Fibroblast of the aortic adventitia (primary cell): ENCODE data around the gene CAPS. TPM values are rescaled to one million over a fixed set of nuclear protein-coding genes. Genes with fewer than 3 reads are reported as not detected.
A peak's percentile ranks its signal among the peaks of the same experiment; 100 is the strongest.

ENCODE experiments used
- DNase-seq: peaks from one replicate; pipeline ENCODE4 v3.0.0-alpha.2; 2010; ENCODE audit warnings: low read depth
- H3K4me3 ChIP-seq: 2 replicates; pipeline ENCODE4 v1.5.1; 2011; ENCODE audit warnings: low read depth, mild to moderate bottlenecking, control low read depth, low read length, moderate library complexity
- total RNA-seq: library from RNA; depleted of rRNA; stranded (reverse); fragments of >200 nt; gene quantifications from 2 replicates; pipeline ENCODE4 v1.2.3, GENCODE V29; 2012; ENCODE audit warnings: low replicate concordance
- TF ChIP-seq, protein P1 (sequence below): IDR thresholded peaks from 2 replicates; pipeline ENCODE4 v1.5.1; 2011; ENCODE audit warnings: mild to moderate bottlenecking, low read length, control low read depth, inconsistent platforms; ENCODE audit not compliant: insufficient read depth

CAPS gene
- total RNA-seq, 1 donor, result 3.5 TPM

DNA sequence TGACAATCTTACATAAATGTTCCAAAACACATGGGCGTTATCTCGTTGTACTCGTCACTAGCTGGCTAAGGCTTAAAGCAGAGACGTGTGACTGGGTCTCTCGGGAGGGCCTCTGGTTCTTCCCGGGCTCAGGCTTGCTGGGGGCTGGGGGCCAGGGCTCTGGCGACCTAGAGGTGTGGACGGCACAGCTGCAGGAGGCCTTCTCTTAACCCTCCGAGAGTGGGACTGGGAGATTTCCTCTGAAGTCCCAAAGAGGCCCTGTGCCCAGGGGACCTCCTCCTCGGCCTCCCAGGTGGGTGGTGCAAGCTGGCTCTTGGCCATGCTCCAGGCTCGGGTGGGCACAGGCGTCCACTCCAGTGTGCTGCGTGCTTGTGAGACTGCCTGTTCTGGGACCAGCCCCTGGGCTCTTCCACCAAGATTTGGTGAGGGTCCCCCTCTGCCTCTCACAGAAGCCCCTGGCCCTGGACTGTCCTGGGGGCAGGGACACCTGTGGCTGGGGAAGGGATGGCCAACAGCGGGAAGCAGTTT is 2.2 kb downstream of the CAPS start:
- H3K4me3 ChIP-seq, result no peak overlapping the region
- TF ChIP-seq, protein P1, sequence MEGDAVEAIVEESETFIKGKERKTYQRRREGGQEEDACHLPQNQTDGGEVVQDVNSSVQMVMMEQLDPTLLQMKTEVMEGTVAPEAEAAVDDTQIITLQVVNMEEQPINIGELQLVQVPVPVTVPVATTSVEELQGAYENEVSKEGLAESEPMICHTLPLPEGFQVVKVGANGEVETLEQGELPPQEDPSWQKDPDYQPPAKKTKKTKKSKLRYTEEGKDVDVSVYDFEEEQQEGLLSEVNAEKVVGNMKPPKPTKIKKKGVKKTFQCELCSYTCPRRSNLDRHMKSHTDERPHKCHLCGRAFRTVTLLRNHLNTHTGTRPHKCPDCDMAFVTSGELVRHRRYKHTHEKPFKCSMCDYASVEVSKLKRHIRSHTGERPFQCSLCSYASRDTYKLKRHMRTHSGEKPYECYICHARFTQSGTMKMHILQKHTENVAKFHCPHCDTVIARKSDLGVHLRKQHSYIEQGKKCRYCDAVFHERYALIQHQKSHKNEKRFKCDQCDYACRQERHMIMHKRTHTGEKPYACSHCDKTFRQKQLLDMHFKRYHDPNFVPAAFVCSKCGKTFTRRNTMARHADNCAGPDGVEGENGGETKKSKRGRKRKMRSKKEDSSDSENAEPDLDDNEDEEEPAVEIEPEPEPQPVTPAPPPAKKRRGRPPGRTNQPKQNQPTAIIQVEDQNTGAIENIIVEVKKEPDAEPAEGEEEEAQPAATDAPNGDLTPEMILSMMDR, result no peak
- peak; percentile 34 for DNase-seq

DNA sequence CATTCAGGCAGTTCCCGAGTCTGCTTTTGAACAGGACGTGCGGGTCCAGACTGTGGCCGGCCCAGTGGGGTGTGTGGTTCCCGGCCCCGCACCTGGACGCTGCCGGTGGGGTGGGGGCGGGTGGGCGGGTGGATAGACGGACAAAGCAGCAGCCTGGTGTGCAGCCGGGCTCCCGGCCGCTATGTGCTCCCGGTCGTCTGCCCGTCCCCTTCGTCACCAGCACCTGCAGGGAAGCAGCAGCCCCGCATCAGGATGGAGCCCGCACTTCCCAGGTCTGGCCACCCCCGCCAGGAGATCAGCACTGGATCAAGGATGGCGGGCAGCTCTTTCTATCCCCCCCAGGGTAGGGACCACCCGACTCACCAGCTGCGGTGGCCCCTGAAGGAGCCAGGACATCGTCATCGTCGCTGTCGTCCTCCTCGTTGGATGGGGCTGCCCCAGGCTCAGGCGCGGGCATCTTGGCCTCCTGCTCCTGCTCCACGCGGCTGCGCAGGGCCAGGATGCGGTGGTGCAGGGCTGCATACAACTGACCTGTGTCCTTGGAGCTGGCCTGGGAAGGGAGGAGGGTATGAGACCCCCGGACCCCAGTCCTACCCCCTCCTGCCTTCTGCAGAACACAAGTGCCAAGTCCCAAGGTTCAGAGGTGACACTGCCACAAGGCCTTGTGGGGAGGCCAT is 3.5 kb downstream of the CAPS start:
- TF ChIP-seq, protein P1, result no peak
- no peak for DNase-seq
- H3K4me3 ChIP-seq, result no peak overlapping the region

DNA sequence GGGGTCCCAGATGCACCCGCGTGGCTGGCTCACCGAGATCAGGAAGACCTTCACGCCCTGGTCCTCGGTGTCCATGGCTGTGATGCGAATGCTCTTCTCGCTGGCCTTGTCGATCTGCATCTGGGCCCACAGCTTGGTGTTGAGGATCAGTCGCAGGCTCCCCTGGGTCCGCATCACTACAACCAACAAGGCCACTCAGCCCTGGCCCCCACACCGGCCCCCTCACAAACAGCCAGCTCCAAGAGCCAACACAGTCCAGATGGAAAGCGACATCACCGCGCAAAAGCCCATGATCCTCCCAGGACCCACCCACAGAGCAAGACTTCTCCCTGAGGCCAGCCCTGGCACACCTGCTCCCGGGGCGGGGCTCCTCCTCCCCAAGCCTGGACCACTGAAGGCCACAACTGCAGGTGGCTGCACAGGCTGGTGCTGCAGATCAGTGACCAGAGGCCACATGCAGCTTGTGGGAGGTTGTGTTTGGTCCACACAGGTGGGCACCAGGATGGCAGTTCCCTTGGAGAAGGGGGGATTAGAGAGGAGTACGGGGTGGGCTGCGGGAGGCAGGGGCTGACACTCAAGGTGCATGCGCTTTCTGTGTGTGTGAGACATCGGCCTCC is 4.5 kb downstream of the CAPS start:
- no peak for DNase-seq
- TF ChIP-seq, protein P1, result no peak
- no peak overlapping the region for H3K4me3 ChIP-seq

DNA sequence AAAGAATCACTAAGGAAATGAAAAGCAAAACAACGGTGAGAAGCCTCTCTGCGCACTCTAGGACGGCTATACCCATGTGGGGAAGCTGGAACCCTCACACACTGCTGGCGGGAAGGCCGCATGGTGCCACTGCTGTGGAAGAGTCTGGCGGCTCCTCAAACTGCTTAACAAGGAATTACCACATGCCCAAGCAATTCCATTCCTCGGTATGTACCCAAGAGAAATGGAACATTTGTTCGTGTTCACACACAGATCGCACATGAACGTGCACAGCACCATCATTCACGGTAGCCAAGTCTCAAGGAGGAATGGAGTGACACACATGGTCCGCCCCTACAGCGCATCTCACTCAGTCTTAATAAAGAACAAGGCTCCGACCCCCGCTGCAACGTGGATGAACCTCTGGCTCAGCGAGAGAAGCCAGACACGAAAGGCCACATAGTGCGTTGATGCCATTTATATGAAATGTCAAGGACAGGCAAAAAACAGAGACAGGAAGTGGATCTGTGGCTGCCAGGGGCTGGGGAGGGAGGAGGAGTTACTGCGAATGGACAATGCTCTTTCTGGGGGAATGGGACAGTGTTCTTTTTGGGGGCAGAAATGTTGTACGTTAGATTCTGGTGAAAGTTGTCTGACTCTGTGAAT is 7.6 kb downstream of the CAPS start:
- no peak for DNase-seq
- TF ChIP-seq, protein P1, result no peak
- no peak overlapping the region for H3K4me3 ChIP-seq

DNA sequence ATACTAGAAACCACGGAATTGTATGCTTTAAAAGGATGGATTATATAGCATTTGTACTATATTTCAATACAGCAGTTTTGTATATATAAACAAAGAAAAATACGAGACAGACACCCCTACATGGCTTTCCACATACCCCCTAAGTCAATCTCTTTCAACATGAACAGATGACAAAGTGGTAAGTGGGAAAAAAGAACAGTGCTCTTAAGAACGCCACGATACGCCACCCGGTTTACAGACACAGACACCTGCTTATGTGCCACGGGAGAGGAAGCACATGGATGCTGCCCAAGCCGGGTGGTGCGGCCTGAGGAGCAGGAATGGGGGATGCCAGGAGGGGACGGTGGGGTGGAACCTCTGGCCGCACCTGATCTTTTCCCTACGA is 8.1 kb downstream of the CAPS start:
- H3K4me3 ChIP-seq, result no peak overlapping the region
- TF ChIP-seq, protein P1, result no peak
- no peak for DNase-seq

DNA sequence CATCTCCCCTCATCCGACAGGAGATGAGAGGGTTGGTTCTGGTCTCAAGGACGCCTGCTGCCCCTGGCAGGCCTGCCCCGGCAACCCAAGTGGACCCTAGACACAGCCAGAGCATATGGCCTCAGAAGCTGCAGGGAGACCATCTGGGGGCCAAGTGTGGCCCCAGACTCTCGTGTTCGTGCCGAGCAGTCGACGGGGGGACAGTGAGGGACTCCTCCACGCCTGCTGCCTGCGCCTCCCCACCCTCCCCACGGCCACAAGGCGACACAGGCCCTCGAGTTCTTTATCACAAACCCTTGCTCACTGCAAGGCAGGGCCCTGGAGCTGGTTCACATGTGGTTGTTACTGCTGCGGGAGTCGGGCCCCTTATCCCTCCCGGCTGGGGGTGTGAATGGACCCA is 9.3 kb downstream of the CAPS start:
- TF ChIP-seq, protein P1, result no peak
- no peak overlapping the region for H3K4me3 ChIP-seq
- DNase-seq, result no peak
